ENCODE results near the gene PANK1.

- no peak for TF ChIP-seq POLR2A (IDR thresholded peaks at IDR 0.05; ENCODE audit: extremely low read depth, insufficient read length)
- TF ChIP-seq CTCF (IDR thresholded peaks at IDR 0.05; ENCODE audit: low read depth, low read length) = no peak
- TF ChIP-seq MYC (IDR thresholded peaks at IDR 0.05; ENCODE audit: low read depth, low read length) = no peak
Measured at GRCh38 chr10:89604200-89604599, 40.8 kb downstream of the PANK1 start.
